Left lung (tissue), 10 donors: ENCODE measurements around the gene MAP3K5. TPM values are rescaled to one million over a fixed set of nuclear protein-coding genes. Genes with fewer than 3 reads are reported as not detected.

Experiments used
- ATAC-seq: fragments of 200-7000 bp; cut with Tn5 transposase; one replicate; pipeline ENCODE4 v1.9.1; 2020; ENCODE audit warnings: moderate library complexity
- DNase-seq, 4 donors: peaks; one replicate each; pipeline ENCODE4 v3.0.0-alpha.2; 2013 to 2020
- H3K27ac ChIP-seq, 2 donors: fragments of 200-600 bp; sonication (generic) in 1 of 2; one replicate each; pipeline versions ENCODE4 v1.5.0 to v1.8.0; 2020 to 2021
- H3K27me3 ChIP-seq, 2 donors: fragments of 200-600 bp; sonication (generic) in 1 of 2; one replicate each; pipeline versions ENCODE4 v1.5.0 to v1.8.0; 2020 to 2021
- H3K36me3 ChIP-seq, 2 donors: fragments of 200-600 bp; sonication (generic) in 1 of 2; one replicate each; pipeline versions ENCODE4 v1.5.0 to v1.8.0; 2020 to 2021
- H3K4me1 ChIP-seq, 2 donors: fragments of 200-600 bp; one replicate each; pipeline ENCODE4 v1.8.0; 2021
- H3K4me3 ChIP-seq, 2 donors: fragments of 200-600 bp; sonication (generic) in 1 of 2; one replicate each; pipeline versions ENCODE4 v1.5.0 to v1.8.0; 2020 to 2021; ENCODE audit warnings: mild to moderate bottlenecking in 1 of 2
- H3K9me3 ChIP-seq, 2 donors: fragments of 200-600 bp; sonication (generic) in 1 of 2; one replicate each; pipeline versions ENCODE4 v1.5.0 to v1.8.0; 2020 to 2021
- intact Hi-C, 2 donors: fragments of 100-400 bp; cut with DNase I; formaldehyde crosslinking; loops; one replicate each; pipeline versions ENCODE4 v1.11.2 to v1.14.2; 2022
- polyA plus RNA-seq, 6 donors: library from polyadenylated mRNA; unstranded; fragments of 120-200 nt; gene quantifications; one replicate each; pipeline ENCODE4 v1.2.1, GENCODE V29; 2013; ENCODE audit not compliant: insufficient read length in 6 of 6
- total RNA-seq, 2 donors: library from RNA; stranded (reverse); fragmentation: NEBNext Ultra II Directional; extraction: Animal tissue kit (Norgen Biotek cat#: 25700); gene quantifications; one replicate each; pipeline ENCODE4 v1.2.1, GENCODE V29; 2021
- TF ChIP-seq, protein P1 (sequence below), 2 donors: fragments of 200-600 bp; sonication (generic) in 1 of 2; IDR thresholded peaks; one replicate each; pipeline versions ENCODE4 v1.5.0 to v1.8.0; 2021; ENCODE audit warnings: antibody characterized with exemption in 2 of 2
- donor health status: DM: no; HTN: yes; CAD: no.
- donor health status: DM: no; HTN: no; CAD: no.

The MAP3K5 gene
- total and polyA plus RNA-seq, 8 donors = 6.3 to 27.7 (median 7.2) TPM

GRCh38 chr6:136771306-136771705 lies 21.0 kb downstream of the MAP3K5 start:
- Histone ChIP-seq H3K27me3 (no peaks in the 10 kb centered on the region), H3K27ac (no peak overlapping the region), H3K4me3 (no peak overlapping the region), H3K4me1 (peaks cover 9 to 72% of the 10 kb centered on the region in 2 donors), H3K9me3 (no peaks in the 10 kb centered on the region), H3K36me3 (no peaks in the 10 kb centered on the region)
- intact Hi-C loops = no loop called here
- DNase-seq = no peak
- TF ChIP-seq, protein P1, sequence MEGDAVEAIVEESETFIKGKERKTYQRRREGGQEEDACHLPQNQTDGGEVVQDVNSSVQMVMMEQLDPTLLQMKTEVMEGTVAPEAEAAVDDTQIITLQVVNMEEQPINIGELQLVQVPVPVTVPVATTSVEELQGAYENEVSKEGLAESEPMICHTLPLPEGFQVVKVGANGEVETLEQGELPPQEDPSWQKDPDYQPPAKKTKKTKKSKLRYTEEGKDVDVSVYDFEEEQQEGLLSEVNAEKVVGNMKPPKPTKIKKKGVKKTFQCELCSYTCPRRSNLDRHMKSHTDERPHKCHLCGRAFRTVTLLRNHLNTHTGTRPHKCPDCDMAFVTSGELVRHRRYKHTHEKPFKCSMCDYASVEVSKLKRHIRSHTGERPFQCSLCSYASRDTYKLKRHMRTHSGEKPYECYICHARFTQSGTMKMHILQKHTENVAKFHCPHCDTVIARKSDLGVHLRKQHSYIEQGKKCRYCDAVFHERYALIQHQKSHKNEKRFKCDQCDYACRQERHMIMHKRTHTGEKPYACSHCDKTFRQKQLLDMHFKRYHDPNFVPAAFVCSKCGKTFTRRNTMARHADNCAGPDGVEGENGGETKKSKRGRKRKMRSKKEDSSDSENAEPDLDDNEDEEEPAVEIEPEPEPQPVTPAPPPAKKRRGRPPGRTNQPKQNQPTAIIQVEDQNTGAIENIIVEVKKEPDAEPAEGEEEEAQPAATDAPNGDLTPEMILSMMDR (IDR thresholded peaks at IDR 0.05) = no peak
- no peak for ATAC-seq

- TF ChIP-seq, protein P1 (IDR thresholded peaks at IDR 0.05) = no peak
- ATAC-seq = no peak
- Histone ChIP-seq H3K9me3 (no peaks in the 10 kb centered on the region), H3K4me1 (peaks cover 14 to 72% of the 10 kb centered on the region in 2 donors), H3K4me3 (no peak overlapping the region), H3K36me3 (no peaks in the 10 kb centered on the region), H3K27ac (no peak overlapping the region), H3K27me3 (no peaks in the 10 kb centered on the region)
- no peak for DNase-seq
- intact Hi-C loops = no loop called here
These were observed 22.5 kb downstream of the MAP3K5 start for GRCh38 chr6:136769759-136770158.

DNA sequence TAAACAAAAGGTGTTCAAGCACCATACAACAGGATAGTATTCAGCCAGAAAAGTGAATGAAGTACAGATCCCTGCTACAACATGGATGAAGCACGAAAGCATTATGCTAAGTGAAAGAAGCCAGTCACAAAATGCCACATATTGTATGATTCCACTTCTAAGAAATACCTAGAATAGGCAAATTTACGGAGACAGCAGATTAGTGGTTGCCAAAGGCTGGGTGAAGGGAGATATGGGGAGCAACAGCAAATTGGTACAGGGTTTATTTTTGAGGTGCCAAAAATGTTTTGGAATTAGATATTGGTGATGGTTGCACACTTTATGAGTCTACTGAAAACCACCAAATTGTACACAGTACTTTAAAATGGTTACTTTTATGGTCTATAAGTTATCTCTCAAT lies 23.2 kb downstream of the MAP3K5 start:
- H3K9me3 ChIP-seq = no peaks in the 10 kb centered on the region
- H3K27ac ChIP-seq = no peak overlapping the region
- no peak for DNase-seq
- intact Hi-C loops = no loop called here
- H3K4me3 ChIP-seq = no peak overlapping the region
- no peak for ATAC-seq
- no peaks in the 10 kb centered on the region for H3K27me3 ChIP-seq
- TF ChIP-seq, protein P1 (IDR thresholded peaks at IDR 0.05) = no peak
- H3K36me3 ChIP-seq = no peaks in the 10 kb centered on the region
- peaks cover 8 to 72% of the 10 kb centered on the region in 2 donors for H3K4me1 ChIP-seq

DNA sequence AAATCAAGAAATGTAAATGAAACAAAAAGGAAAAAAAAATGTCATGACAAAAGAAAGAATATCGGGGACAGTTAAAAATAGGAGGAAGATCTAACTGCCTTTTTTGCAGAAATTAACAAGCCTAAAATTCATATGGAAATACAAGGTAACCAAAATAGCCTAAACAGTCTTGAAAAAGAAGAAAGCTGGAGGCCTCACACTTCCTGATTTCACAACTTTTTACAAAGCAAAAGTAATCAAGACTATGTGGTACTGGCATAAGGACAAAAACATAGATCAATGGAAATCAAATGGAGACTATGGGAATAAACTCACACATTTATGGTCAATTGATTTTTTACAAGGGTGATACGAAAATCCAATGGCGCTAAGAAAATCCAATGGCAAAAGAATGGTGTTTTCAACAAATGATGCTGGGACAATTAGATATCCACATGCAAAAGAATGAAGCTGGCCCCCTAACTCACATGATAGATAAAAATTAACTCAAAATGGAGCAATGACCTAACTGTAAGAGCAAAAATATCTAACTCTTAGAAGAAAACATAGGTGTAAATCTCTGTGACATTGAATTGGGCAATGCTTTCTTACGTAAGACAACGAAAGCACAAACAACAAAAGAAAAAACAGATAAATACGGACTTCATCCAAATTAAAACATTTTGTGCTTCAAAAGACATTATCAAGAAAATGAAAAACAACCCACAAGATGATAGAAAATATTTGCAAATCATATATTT lies 24.5 kb downstream of the MAP3K5 start:
- H3K27ac ChIP-seq = peak overlapping the region in 1 of 2 donors; percentile 73
- intact Hi-C loops = no loop called here

DNA sequence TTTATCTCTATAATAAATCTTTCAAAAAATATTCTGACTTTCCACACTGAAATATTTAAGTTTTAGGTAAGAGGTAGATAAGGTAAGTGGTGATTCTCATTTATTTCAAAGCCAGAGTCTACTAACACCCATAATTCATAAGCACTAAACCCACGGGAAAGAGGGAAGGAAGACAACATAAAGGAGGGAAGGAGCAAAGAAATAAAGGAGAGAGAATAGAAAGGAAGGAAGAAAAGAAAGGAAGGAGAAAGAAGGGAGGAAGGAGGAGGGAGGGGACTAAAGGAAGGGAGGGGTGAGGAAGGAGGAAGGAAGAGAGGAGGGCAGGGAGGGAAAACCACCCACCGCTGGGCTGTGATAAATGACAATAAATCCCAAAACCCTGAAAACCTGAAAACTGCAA lies 25.2 kb downstream of the MAP3K5 start:
- intact Hi-C loops = no loop called here

More for the DNA sequence above, 24.5 kb downstream of the MAP3K5 start:
- ATAC-seq = no peak
- Histone ChIP-seq H3K9me3 (no peaks in the 10 kb centered on the region), H3K4me1 (peaks cover 9 to 72% of the 10 kb centered on the region in 2 donors), H3K36me3 (no peaks in the 10 kb centered on the region), H3K4me3 (no peak overlapping the region), H3K27me3 (no peaks in the 10 kb centered on the region)
- TF ChIP-seq, protein P1 (IDR thresholded peaks at IDR 0.05) = no peak
- DNase-seq = no peak

More for the DNA sequence above, 25.2 kb downstream of the MAP3K5 start:
- Histone ChIP-seq H3K4me1 (peaks cover 14 to 72% of the 10 kb centered on the region in 2 donors), H3K4me3 (no peak overlapping the region), H3K9me3 (no peaks in the 10 kb centered on the region), H3K27me3 (no peaks in the 10 kb centered on the region), H3K36me3 (no peaks in the 10 kb centered on the region), H3K27ac (peak overlapping the region in 1 of 2 donors; percentile 73)
- TF ChIP-seq, protein P1 (IDR thresholded peaks at IDR 0.05) = no peak
- no peak for DNase-seq
- no peak for ATAC-seq
